ENCODE results near the gene C1QTNF2.

C1QTNF2 gene

DNA sequence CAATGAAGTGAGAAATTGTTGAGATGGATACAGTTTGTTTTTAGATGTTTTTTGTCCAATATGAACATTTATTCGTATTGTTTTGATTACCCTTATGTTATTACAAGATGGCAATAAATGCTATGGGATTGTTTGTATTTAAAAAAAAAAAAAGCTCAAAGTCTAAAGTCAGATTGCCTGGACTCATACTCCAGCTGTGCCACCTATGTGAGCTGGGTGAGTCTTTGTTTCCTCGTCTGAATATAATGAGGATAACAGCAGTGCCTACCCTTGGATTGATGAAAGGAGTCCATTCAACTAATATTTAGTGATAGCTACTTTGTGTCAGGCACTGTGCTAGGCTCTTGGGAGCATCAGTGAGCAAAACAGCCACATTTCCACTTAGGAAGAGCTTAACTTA is 43.4 kb downstream of the C1QTNF2 start:
- DNase-seq (ENCODE audit: low spot score), result no peak
- TF ChIP-seq, protein P1, sequence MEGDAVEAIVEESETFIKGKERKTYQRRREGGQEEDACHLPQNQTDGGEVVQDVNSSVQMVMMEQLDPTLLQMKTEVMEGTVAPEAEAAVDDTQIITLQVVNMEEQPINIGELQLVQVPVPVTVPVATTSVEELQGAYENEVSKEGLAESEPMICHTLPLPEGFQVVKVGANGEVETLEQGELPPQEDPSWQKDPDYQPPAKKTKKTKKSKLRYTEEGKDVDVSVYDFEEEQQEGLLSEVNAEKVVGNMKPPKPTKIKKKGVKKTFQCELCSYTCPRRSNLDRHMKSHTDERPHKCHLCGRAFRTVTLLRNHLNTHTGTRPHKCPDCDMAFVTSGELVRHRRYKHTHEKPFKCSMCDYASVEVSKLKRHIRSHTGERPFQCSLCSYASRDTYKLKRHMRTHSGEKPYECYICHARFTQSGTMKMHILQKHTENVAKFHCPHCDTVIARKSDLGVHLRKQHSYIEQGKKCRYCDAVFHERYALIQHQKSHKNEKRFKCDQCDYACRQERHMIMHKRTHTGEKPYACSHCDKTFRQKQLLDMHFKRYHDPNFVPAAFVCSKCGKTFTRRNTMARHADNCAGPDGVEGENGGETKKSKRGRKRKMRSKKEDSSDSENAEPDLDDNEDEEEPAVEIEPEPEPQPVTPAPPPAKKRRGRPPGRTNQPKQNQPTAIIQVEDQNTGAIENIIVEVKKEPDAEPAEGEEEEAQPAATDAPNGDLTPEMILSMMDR (IDR thresholded peaks at IDR 0.05; ENCODE audit: borderline replicate concordance, control extremely low read depth, extremely low read depth, insufficient read depth, missing control alignments), result no peak
- in situ Hi-C loops (cut with MboI; ENCODE audit: low sequenced_read_pairs, unreplicated experiment), result no loop called here

DNA sequence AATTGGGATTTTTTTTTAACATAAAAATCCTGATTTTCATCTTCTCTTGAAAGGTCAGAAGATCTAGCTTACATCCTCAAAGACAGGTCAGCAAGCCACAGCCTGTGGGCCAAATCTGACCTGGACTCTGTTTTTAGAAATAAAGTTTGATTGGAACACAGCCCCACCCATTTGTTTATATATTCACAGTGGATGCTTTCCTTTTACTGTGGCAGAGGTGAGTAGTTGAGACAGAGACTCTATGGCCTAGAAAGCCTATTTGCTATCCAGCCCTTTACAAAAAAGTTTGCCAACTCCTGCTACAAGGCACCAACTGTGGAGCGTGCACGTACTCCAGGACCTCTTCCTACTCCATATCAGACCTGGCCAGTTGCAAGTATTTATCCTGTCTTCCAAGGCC is 44.7 kb downstream of the C1QTNF2 start:
- no peak for DNase-seq (ENCODE audit: low spot score)
- in situ Hi-C loops (cut with MboI; ENCODE audit: low sequenced_read_pairs, unreplicated experiment), result no loop called here
- TF ChIP-seq, protein P1 (IDR thresholded peaks at IDR 0.05; ENCODE audit: borderline replicate concordance, control extremely low read depth, extremely low read depth, insufficient read depth, missing control alignments), result no peak

DNA sequence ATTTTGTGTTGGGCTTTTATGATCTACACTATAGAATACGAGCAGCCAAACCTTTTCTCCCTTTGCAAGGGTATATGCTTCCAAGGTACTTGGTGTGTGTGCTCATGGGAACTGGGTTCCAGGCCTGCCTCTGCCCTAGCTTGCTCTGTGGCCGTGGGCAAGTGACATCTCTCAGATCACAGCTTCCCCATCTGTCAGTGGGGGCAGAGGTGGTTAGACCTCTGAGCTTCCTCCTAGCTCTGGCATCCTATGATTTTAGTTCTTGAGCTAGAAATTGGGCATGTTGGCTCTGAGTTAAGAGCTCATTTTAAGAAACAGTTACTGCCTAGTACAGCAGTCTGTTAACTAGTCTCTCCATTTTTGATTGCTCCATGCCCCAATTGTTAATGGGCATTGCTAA is 45.5 kb downstream of the C1QTNF2 start:
- in situ Hi-C loops (cut with MboI; ENCODE audit: low sequenced_read_pairs, unreplicated experiment), result no loop called here
- no peak for DNase-seq (ENCODE audit: low spot score)
- TF ChIP-seq, protein P1 (IDR thresholded peaks at IDR 0.05; ENCODE audit: borderline replicate concordance, control extremely low read depth, extremely low read depth, insufficient read depth, missing control alignments), result no peak

- in situ Hi-C loops (cut with MboI; ENCODE audit: low sequenced_read_pairs, unreplicated experiment), result no loop called here
- no peak for DNase-seq (ENCODE audit: low spot score)
- TF ChIP-seq, protein P1 (IDR thresholded peaks at IDR 0.05; ENCODE audit: borderline replicate concordance, control extremely low read depth, extremely low read depth, insufficient read depth, missing control alignments), result no peak
These were observed 52.0 kb downstream of the C1QTNF2 start for GRCh38 chr5:160318409-160318808.

DNA sequence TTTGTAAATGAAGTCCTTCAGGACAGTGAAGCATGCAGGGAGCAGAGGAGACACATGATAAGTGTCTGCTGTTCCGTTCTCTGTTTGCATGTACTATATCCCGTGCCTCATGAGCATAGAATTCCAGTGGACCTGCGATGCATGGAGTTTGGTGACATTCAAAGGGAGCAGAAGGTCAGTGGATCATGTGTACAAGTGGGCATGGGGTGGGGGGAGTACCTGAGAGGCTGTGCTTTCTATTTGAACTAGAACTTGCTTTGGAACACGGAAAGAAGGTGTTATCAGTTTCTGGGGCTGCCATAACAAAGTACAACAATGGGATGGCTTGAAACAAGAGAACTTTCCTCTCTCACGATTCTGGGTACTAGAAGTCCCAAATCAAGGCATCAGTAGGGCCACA is 53.0 kb downstream of the C1QTNF2 start:
- in situ Hi-C loops (cut with MboI; ENCODE audit: low sequenced_read_pairs, unreplicated experiment), result no loop called here
- TF ChIP-seq, protein P1 (IDR thresholded peaks at IDR 0.05; ENCODE audit: borderline replicate concordance, control extremely low read depth, extremely low read depth, insufficient read depth, missing control alignments), result no peak
- DNase-seq (ENCODE audit: low spot score), result no peak

- TF ChIP-seq, protein P1 (IDR thresholded peaks at IDR 0.05; ENCODE audit: borderline replicate concordance, control extremely low read depth, extremely low read depth, insufficient read depth, missing control alignments), result no peak
- DNase-seq (ENCODE audit: low spot score), result no peak
- in situ Hi-C loops (cut with MboI; ENCODE audit: low sequenced_read_pairs, unreplicated experiment), result no loop called here
These were observed 54.5 kb downstream of the C1QTNF2 start for GRCh38 chr5:160315968-160316367.

All from GM13976 (cell line).